ENCODE data around the gene TMEM240.

Gene TMEM240

GRCh38 chr1:1529936-1530335, 10.5 kb downstream of the TMEM240 start:
- Histone ChIP-seq H3K27ac (replicated peaks; ENCODE audit: low read length) (no peak overlapping the region), H3K4ac (ENCODE audit: low read length) (no peak overlapping the region), H3K4me2 (ENCODE audit: insufficient read depth, low read length, poor library complexity, severe bottlenecking) (no peak overlapping the region), H3K14ac (ENCODE audit: low read length) (no peak overlapping the region), H3K9ac (ENCODE audit: low read depth, low read length, poor library complexity) (no peak overlapping the region), H3K4me3 (ENCODE audit: low read length in 2 of 2) (no peak overlapping the region), H2BK5ac (ENCODE audit: low read length) (no peak overlapping the region), H3K27me3 (ENCODE audit: control insufficient read depth in 3 of 3, insufficient read depth in 3 of 3, low read depth in 1 of 3, low read length in 3 of 3) (no peaks in the 10 kb centered on the region), H3K36me3 (replicated peaks in 1 of 2; ENCODE audit: control insufficient read depth in 2 of 2, insufficient read depth in 2 of 2, low read length in 2 of 2) (peaks cover 14 to 39% of the 10 kb centered on the region in 2 donors), H2BK12ac (ENCODE audit: low read length) (no peak overlapping the region), H2BK15ac (ENCODE audit: low read length) (no peak overlapping the region), H3K4me1 (ENCODE audit: control insufficient read depth in 2 of 2, insufficient read depth in 1 of 2, low read depth in 1 of 2, low read length in 2 of 2) (no peaks in the 10 kb centered on the region), H3K18ac (ENCODE audit: low read length) (no peak overlapping the region), H2BK120ac (ENCODE audit: low read depth, low read length) (no peak overlapping the region), H2AFZ (ENCODE audit: low read length) (no peak overlapping the region), H4K91ac (ENCODE audit: low read depth, low read length, poor library complexity) (no peak overlapping the region), H3K9me3 (replicated peaks in 1 of 2; ENCODE audit: control insufficient read depth in 2 of 2, insufficient read depth in 1 of 2, low read depth in 1 of 2, low read length in 2 of 2) (peaks cover 4 to 17% of the 10 kb centered on the region in 2 donors), H4K8ac (ENCODE audit: low read depth, low read length) (no peak overlapping the region), H2AK5ac (ENCODE audit: low read depth, low read length) (no peak overlapping the region), H3K79me1 (ENCODE audit: low read depth, low read length) (peaks cover 4% of the 10 kb centered on the region), H3K23ac (ENCODE audit: low read depth, low read length, poor library complexity) (no peak overlapping the region)
- no peak for DNase-seq (ENCODE audit: low spot score)
- no CpG with 5 or more reads among the region's 8 CpGs for WGBS, 2 donors (ENCODE audit: extremely low coverage in 2 of 2, insufficient read length in 2 of 2, insufficient replicate concordance in 1 of 2)

GRCh38 chr1:1529321-1529720, 11.1 kb downstream of the TMEM240 start:
- Histone ChIP-seq H2BK12ac (ENCODE audit: low read length) (no peak overlapping the region), H3K18ac (ENCODE audit: low read length) (no peak overlapping the region), H4K91ac (ENCODE audit: low read depth, low read length, poor library complexity) (no peak overlapping the region), H3K27ac (replicated peaks; ENCODE audit: low read length) (no peak overlapping the region), H4K8ac (ENCODE audit: low read depth, low read length) (no peak overlapping the region), H3K23ac (ENCODE audit: low read depth, low read length, poor library complexity) (no peak overlapping the region), H2AK5ac (ENCODE audit: low read depth, low read length) (no peak overlapping the region), H2BK15ac (ENCODE audit: low read length) (no peak overlapping the region), H3K4ac (ENCODE audit: low read length) (no peak overlapping the region), H3K4me2 (ENCODE audit: insufficient read depth, low read length, poor library complexity, severe bottlenecking) (no peak overlapping the region), H3K36me3 (replicated peaks in 1 of 2; ENCODE audit: control insufficient read depth in 2 of 2, insufficient read depth in 2 of 2, low read length in 2 of 2) (peaks cover 14 to 41% of the 10 kb centered on the region in 2 donors), H3K9ac (ENCODE audit: low read depth, low read length, poor library complexity) (no peak overlapping the region), H2AFZ (ENCODE audit: low read length) (no peak overlapping the region), H3K14ac (ENCODE audit: low read length) (no peak overlapping the region), H3K4me1 (ENCODE audit: control insufficient read depth in 2 of 2, insufficient read depth in 1 of 2, low read depth in 1 of 2, low read length in 2 of 2) (no peaks in the 10 kb centered on the region), H3K9me3 (replicated peaks in 1 of 2; ENCODE audit: control insufficient read depth in 2 of 2, insufficient read depth in 1 of 2, low read depth in 1 of 2, low read length in 2 of 2) (peaks cover 4 to 17% of the 10 kb centered on the region in 2 donors), H3K27me3 (ENCODE audit: control insufficient read depth in 3 of 3, insufficient read depth in 3 of 3, low read depth in 1 of 3, low read length in 3 of 3) (no peaks in the 10 kb centered on the region), H2BK5ac (ENCODE audit: low read length) (no peak overlapping the region), H3K79me1 (ENCODE audit: low read depth, low read length) (peaks cover 4% of the 10 kb centered on the region), H2BK120ac (ENCODE audit: low read depth, low read length) (no peak overlapping the region), H3K4me3 (ENCODE audit: low read length in 2 of 2) (no peak overlapping the region)
- DNase-seq (ENCODE audit: low spot score): no peak
- no CpG with 5 or more reads among the region's 18 CpGs for WGBS, 2 donors (ENCODE audit: extremely low coverage in 2 of 2, insufficient read length in 2 of 2, insufficient replicate concordance in 1 of 2)

GRCh38 chr1:1528301-1529267, 11.8 kb downstream of the TMEM240 start:
- peaks cover 4 to 17% of the 10 kb centered on the region in 2 donors for H3K9me3 ChIP-seq (replicated peaks in 1 of 2; ENCODE audit: control insufficient read depth in 2 of 2, insufficient read depth in 1 of 2, low read depth in 1 of 2, low read length in 2 of 2)
- no peak overlapping the region for H4K91ac ChIP-seq (ENCODE audit: low read depth, low read length, poor library complexity)
- no peak overlapping the region for H2BK120ac ChIP-seq (ENCODE audit: low read depth, low read length)
- no peak for DNase-seq (ENCODE audit: low spot score)
- no peak overlapping the region for H3K4ac ChIP-seq (ENCODE audit: low read length)
- WGBS, 2 donors (ENCODE audit: extremely low coverage in 2 of 2, insufficient read length in 2 of 2, insufficient replicate concordance in 1 of 2): no CpG with 5 or more reads among the region's 37 CpGs
- H3K23ac ChIP-seq (ENCODE audit: low read depth, low read length, poor library complexity): peak overlapping the region; percentile 43
- H2AK5ac ChIP-seq (ENCODE audit: low read depth, low read length): no peak overlapping the region
- H3K9ac ChIP-seq (ENCODE audit: low read depth, low read length, poor library complexity): no peak overlapping the region
- H3K4me2 ChIP-seq (ENCODE audit: insufficient read depth, low read length, poor library complexity, severe bottlenecking): no peak overlapping the region
- H3K4me1 ChIP-seq (ENCODE audit: control insufficient read depth in 2 of 2, insufficient read depth in 1 of 2, low read depth in 1 of 2, low read length in 2 of 2): no peaks in the 10 kb centered on the region
- H2AFZ ChIP-seq (ENCODE audit: low read length): no peak overlapping the region
- no peak overlapping the region for H3K4me3 ChIP-seq (ENCODE audit: low read length in 2 of 2)
- H3K27ac ChIP-seq (replicated peaks; ENCODE audit: low read length): no peak overlapping the region
- H3K27me3 ChIP-seq (ENCODE audit: control insufficient read depth in 3 of 3, insufficient read depth in 3 of 3, low read depth in 1 of 3, low read length in 3 of 3): no peaks in the 10 kb centered on the region
- H2BK5ac ChIP-seq (ENCODE audit: low read length): no peak overlapping the region
- H3K18ac ChIP-seq (ENCODE audit: low read length): no peak overlapping the region
- H3K36me3 ChIP-seq (replicated peaks in 1 of 2; ENCODE audit: control insufficient read depth in 2 of 2, insufficient read depth in 2 of 2, low read length in 2 of 2): peaks cover 14 to 42% of the 10 kb centered on the region in 2 donors
- H2BK15ac ChIP-seq (ENCODE audit: low read length): no peak overlapping the region
- H4K8ac ChIP-seq (ENCODE audit: low read depth, low read length): no peak overlapping the region
- peaks cover 4% of the 10 kb centered on the region for H3K79me1 ChIP-seq (ENCODE audit: low read depth, low read length)
- H3K14ac ChIP-seq (ENCODE audit: low read length): no peak overlapping the region
- peak overlapping the region; percentile 84 for H2BK12ac ChIP-seq (ENCODE audit: low read length)

GRCh38 chr1:1527092-1527816, 13.2 kb downstream of the TMEM240 start:
- no peak for DNase-seq (ENCODE audit: low spot score)
- Histone ChIP-seq H3K4ac (ENCODE audit: low read length) (no peak overlapping the region), H3K18ac (ENCODE audit: low read length) (no peak overlapping the region), H3K4me3 (ENCODE audit: low read length in 2 of 2) (no peak overlapping the region), H3K27me3 (ENCODE audit: control insufficient read depth in 3 of 3, insufficient read depth in 3 of 3, low read depth in 1 of 3, low read length in 3 of 3) (no peaks in the 10 kb centered on the region), H2BK5ac (ENCODE audit: low read length) (no peak overlapping the region), H2AK5ac (ENCODE audit: low read depth, low read length) (no peak overlapping the region), H3K79me1 (ENCODE audit: low read depth, low read length) (peaks cover 4% of the 10 kb centered on the region), H3K27ac (replicated peaks; ENCODE audit: low read length) (no peak overlapping the region), H3K4me2 (ENCODE audit: insufficient read depth, low read length, poor library complexity, severe bottlenecking) (no peak overlapping the region), H2BK15ac (ENCODE audit: low read length) (no peak overlapping the region), H2BK120ac (ENCODE audit: low read depth, low read length) (no peak overlapping the region), H3K9ac (ENCODE audit: low read depth, low read length, poor library complexity) (peak overlapping the region; percentile 21), H2BK12ac (ENCODE audit: low read length) (no peak overlapping the region), H4K8ac (ENCODE audit: low read depth, low read length) (no peak overlapping the region), H2AFZ (ENCODE audit: low read length) (no peak overlapping the region), H3K36me3 (replicated peaks in 1 of 2; ENCODE audit: control insufficient read depth in 2 of 2, insufficient read depth in 2 of 2, low read length in 2 of 2) (peaks cover 14 to 44% of the 10 kb centered on the region in 2 donors), H3K14ac (ENCODE audit: low read length) (no peak overlapping the region), H3K23ac (ENCODE audit: low read depth, low read length, poor library complexity) (no peak overlapping the region), H3K9me3 (replicated peaks in 1 of 2; ENCODE audit: control insufficient read depth in 2 of 2, insufficient read depth in 1 of 2, low read depth in 1 of 2, low read length in 2 of 2) (peaks cover 4 to 17% of the 10 kb centered on the region in 2 donors), H3K4me1 (ENCODE audit: control insufficient read depth in 2 of 2, insufficient read depth in 1 of 2, low read depth in 1 of 2, low read length in 2 of 2) (no peaks in the 10 kb centered on the region), H4K91ac (ENCODE audit: low read depth, low read length, poor library complexity) (no peak overlapping the region)
- no CpG with 5 or more reads among the region's 31 CpGs for WGBS, 2 donors (ENCODE audit: extremely low coverage in 2 of 2, insufficient read length in 2 of 2, insufficient replicate concordance in 1 of 2)
